ENCODE data around the gene RAB27B. TPM values are rescaled to one million over a fixed set of nuclear protein-coding genes. Genes with fewer than 3 reads are reported as not detected.

Gene RAB27B
- total RNA-seq, 1 donor from 2014 or later = 0.08 TPM

DNA sequence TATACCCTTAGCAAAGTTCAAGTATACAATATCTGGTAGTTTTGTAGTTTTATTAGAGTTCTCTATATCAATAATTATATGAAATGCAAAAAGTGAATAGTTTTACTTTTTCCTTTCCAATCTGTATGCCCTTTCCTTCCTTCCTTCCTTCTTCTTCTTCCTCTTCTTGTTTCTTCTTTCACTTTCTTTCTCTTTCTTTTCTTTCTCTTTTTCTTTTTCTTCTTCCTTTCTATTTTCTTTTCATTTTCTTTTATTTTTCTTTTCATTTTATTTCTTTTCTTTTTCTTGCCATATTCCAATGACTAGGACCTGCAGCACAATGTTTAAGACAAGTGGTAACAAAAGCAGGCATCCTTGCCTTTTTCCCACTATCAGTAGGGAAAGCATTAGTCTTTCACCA lies 71.2 kb downstream of the RAB27B start:
- DNase-seq (ENCODE audit: low spot score) = no peak
- intact Hi-C loops (cut with DNase I) = no loop called here

DNA sequence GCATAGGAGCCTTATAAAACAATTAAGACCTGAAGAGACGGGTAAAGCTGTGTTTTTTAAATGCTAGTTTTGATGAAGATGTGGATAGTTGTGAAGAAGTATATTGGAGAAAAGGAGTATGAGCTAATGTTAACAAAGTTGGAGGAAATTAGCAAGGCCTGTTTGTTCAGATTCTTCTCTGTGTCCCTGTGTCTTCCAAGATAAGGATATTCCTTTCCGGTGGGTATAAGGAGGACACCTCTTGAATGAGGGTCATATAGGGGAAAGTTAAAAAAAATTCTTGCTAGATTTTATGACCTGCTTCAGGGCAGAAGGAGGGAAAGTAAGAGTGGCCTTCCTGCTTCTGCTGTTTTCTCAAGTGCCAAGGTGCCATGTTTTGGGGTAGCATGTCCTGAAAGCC lies 72.0 kb downstream of the RAB27B start:
- DNase-seq (ENCODE audit: low spot score) = no peak

DNA sequence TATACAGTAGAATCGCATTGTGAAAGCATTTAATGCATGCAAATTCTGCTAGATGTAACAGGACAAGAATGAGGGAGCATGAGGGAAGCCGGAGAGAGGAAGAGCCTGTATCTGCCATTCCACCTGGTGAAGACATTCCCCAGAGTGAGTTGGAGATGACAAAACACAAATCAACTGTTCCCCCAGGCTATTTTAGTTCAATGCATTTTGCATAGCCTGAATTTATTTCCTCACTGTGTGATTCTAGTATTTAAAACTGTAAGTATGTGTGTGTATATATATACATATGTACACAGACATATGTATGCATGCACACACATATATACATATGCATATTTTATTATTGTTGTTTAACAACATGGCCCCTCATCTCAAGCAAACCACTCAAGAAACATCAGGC lies 76.3 kb downstream of the RAB27B start:
- no peak for DNase-seq (ENCODE audit: low spot score)
- intact Hi-C loops (cut with DNase I) = no loop called here

More for the DNA sequence above, 72.0 kb downstream of the RAB27B start:
- intact Hi-C loops (cut with DNase I) = no loop called here

DNA sequence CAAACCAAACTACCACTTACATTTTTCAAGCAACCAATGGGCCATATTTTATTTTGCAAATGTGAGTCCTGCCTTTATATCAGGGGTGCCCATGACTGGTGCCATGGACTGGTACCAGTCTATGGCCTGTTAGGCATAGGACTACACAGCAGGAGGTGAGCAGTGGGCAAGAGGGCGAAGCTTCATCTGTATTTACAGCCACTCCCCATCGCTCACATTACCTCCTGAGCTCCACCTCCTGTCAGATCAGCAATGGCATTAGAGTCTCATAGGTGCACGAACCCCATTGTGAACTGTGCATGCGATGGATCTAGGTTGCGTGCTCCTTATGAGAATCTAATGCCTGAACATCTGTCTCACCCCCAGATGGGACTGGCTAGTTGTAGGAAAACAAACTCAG lies 77.4 kb downstream of the RAB27B start:
- intact Hi-C loops (cut with DNase I) = no loop called here
- DNase-seq (ENCODE audit: low spot score) = no peak

DNA sequence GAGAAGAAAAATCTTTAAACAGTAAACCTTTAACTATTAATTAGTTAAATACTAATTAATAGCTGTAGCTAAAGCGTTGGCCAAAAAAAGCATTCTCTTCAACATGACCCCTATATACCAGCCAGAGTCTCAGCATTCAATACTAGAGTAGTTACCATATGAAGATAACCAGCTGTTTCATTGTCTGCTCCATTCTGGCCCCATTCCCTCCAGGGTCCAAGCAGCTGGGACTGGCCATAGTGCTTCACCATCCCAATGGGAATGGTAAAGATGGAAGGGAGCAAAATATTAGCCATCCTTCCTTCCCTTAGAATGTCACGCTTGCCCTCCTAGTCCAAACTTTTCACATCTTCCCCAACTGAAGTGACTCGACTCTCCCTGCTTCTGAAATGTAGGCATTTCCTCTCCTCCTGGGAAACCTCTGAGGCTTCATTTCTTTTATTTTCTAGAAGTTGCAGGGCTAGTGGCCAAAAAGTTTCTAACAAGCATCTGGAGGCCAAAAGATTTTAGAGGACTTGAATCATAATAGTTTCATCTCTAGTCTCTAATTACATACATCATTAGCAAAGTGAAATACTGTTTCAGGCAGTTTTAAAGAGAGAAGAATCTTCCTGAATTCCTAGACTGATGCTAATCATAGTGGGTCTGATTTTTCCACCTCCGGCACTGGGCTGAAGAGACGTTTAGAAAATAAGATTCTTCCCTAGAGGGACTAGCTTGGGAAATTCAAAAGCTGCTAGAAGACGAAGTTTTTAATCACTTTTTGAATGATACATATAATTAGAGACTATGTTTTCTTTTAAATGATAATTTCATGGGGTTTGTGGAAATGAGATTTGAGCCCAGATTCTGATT lies 78.3 kb downstream of the RAB27B start:
- no peak for DNase-seq (ENCODE audit: low spot score)
- intact Hi-C loops (cut with DNase I) = no loop called here

DNA sequence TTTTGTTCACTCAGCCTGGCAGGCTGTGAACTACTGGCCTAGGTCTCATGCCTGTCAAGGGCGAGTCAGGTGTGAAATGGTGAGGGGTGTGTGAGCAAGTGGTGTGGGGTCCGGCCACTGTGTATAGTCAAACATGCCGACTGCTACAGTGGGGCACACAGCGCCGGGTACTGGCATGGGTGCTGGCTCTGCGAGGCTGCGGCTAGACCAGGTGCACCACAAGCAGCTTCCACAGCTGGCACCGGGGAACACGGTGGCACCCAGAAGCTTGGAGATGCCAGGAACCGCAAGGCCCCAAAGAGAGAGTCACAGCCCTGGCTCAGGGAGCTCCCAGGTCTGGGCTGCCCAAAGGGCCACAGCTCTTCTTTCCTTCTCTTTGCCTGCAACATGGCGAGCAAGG lies 81.3 kb downstream of the RAB27B start:
- no peak for DNase-seq (ENCODE audit: low spot score)
- intact Hi-C loops (cut with DNase I) = no loop called here

DNA sequence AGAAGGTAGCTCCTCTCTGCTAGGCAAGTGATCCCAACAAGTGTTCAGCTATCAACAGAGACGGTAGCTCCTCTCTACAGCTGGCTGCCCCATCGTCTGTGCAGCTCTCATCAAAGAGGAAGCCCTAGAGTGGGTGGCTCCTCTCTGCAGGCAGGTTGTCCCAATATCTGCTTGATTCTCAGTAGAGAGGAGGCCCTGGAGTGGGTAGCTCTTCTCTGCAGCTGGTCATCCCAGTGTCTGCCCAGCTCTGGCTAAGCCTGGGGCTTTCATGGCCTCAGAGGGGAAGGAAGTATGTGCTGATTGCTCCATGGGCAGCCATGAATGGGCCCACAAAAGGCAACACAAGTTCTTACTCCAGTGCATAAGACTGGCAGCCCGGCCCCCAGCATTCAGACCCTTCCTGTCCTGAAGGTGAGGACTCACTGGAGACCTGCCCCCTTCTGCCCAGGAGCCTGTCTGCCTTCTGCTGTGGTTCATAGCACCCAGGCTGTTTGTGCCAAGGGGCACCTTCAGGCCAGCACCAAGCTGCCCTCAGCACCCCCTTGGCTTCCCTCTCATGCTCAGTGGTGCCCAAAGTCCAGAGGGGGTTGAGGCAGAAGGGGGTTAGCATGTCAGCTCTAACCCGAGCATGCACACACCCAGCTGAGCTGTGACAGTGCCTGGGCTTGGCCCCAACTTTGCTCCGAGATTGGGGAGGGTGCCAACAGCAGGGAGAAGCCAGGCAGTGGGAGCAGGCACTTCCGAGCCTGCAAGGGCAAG lies 82.1 kb downstream of the RAB27B start:
- intact Hi-C loops (cut with DNase I) = no loop called here
- DNase-seq (ENCODE audit: low spot score) = no peak

DNA sequence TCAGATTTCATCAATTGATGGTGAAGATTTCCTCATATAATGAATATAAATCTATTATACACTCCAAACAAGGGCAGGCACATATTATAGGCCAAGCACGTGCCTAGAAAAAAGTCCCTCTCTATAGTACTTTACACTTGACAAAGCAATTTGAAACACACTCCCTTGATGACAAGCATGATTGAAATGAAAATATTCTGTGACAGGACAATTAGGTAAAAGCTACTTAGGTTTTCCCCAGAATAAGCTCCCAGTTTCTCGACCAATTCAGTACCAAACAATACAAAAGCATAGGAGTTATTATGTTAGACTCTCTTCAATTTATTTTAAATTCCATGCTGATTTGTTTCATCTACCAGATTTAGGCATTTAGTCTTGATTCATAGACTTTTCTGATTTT lies 83.3 kb downstream of the RAB27B start:
- no peak for DNase-seq (ENCODE audit: low spot score)

DNA sequence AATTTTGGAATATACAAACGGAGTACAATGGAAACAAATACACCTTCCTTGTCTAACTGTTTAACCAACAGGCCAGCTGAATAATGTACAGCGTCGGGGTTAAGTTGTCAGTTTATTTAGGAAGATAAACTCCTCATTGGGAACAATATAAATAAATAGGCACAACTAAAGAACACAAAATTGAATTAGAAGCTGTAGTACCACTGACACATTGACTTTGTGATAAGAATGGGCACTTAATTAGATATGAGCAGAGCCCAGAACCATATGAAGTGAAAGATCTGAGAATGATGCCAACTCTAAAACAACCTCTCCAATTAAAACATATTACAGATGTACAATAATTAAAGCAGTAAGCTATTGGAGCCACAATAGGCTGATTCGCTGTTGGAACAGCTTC lies 86.5 kb downstream of the RAB27B start:
- no peak for DNase-seq (ENCODE audit: low spot score)
- intact Hi-C loops (cut with DNase I) = no loop called here

More for the DNA sequence above, 83.3 kb downstream of the RAB27B start:
- intact Hi-C loops (cut with DNase I) = no loop called here

DNA sequence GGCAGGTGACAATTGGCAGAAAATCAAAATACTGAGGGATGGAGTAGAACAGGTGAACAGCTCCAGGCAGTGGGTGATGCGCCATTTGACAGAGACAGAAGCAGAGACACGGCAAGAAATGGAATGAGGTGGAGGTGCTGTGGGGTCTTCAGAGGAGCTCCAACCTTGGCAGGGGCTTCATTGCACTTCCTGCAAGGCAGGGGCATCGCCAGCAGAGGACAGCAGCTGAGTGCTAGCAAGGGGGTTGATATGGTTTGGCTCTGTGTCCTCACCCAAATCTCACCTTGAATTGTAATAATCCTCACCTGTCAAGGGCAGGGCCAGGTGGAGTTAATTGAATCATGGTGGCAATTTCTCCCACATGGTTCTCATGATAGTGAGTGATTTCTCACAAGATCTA lies 88.2 kb downstream of the RAB27B start:
- intact Hi-C loops (cut with DNase I) = no loop called here
- no peak for DNase-seq (ENCODE audit: low spot score)

DNA sequence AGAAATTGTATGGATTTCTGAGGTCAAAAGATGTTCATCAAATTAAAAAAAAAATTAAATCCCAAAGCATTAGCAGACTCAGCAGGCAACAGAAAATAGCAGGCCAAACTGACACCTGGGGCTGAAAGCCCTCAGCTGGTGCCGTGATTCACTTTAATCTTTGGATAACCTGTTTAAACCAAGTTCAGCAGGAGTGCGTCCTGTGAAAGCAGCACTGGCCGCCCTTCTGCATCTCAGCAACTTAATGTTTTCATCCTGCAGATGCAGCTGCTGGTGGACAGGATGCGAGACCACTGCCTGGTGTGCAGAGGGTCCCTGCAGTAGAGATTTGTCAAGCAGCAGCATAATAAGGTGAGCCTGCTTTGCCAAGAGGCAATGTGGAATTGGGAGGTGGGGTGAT lies 89.8 kb downstream of the RAB27B start:
- intact Hi-C loops (cut with DNase I) = no loop called here
- no peak for DNase-seq (ENCODE audit: low spot score)

DNA sequence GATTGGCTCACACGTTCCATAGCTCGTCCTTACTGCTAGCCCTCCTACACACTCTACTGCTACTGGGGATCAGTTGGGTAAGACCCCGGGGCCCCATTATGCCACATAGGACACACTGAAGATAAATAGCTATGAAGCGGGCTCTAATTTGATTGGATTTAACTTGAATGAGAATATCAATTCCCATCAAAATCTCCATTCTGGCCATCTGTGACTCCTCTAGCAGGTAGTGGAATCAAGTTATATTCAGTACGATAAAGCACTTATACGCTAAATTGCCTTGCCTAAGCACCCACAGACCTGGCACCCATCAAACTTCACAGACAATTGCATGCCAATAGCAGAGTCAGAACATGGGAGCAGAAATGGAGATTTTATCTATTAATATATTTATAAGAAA lies 91.1 kb downstream of the RAB27B start:
- DNase-seq (ENCODE audit: low spot score) = no peak
- intact Hi-C loops (cut with DNase I) = no loop called here

DNA sequence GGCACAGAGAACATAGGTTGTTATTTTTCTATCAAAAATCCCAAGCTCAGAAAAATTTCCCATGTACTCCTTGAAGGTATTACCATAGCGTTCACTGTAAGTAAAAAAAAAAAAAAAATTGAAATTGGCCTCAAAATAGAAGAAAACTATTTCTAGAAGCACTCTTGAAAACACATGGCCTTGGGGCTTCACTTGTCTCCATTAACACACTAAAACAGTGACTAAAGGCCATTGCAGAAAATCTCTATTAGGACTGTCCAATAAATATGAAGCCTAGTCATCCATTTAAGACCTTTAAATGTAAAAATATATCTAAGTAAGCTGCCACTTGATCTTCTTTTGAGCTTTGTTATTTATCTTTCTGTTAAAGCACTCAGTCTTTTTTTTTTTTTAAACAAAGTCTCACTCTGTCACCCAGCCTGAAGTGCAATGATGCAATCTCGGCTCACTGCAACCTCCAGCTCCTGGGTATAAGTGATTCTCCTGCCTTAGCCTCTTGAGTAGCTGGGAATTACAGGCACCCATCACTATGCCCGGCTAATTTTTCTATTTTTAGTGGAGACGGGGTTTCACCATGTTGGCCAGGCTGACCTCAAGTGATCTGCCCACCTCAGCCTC lies 95.2 kb downstream of the RAB27B start:
- DNase-seq (ENCODE audit: low spot score) = no peak
- intact Hi-C loops (cut with DNase I) = no loop called here

DNA sequence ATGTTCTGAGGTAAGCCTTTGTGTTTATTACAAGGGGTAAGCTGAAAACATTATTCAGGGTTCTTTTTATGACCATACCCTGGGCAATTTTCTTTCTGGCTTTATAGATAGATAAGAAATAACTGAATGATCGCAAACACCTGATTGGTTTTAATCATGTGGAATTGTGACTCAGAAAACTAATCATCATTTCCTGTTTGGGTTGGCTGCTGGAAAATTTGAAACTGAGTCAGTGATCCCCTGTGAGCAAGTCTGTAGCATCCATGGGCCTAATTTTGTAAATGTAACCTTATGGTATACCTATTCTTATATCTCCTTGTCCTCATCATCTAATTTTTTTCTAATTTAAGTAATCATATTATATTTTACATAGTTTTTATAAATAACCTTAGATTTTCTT lies 96.7 kb downstream of the RAB27B start:
- intact Hi-C loops (cut with DNase I) = no loop called here
- no peak for DNase-seq (ENCODE audit: low spot score)

DNA sequence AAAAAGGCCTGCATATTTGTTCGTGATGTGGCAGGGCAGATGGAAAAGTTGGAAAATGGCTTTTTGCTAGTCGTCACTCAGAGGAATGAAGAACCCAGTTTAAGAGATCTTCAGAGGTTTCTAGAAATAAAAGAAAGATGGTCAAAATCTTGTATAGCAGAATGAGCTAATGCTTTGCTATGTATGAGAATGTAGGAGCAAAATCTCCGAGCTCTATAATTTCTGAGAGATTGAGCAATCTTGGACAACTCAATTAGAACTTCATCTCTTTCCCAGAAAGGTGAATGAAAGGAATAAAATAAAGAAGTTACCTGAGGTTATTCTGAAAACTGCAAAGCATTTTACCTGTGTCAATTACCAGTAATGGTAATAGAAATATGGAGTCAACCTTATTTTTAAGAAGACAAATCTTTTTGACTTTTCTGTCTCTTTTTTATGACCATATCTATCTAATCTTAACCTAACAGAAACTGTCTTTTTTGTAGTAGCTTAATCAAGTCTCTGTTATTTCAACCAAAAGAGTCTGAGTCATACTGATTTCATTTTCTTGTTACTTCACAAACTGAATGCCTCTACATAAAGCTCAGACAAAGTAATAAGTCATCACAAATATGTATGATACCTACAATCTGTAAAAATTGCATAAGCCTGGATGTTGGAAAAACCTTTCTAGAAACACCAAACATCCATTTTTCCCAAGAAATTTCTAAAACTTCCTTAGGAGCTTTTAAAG lies 98.5 kb downstream of the RAB27B start:
- DNase-seq (ENCODE audit: low spot score) = no peak
- intact Hi-C loops (cut with DNase I) = no loop called here

DNA sequence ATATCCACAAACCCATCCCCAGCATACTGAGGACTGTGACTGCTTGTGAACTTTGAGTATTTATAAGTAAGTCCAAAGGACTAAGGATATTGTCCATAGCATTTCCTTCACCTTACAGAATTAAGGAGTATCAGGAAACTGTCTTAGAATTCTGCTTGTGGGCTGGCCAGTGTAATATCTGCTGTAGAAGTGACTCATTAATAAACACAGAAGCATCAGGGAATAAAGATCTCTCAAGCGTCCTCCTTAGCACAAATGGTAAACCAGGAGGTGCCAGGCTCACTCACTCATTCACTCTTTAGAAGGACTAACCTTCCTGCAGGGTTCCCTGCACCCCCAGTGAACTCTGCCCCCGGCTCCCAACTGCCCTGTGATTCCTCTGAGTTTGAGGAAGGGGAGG lies 100.0 kb downstream of the RAB27B start:
- intact Hi-C loops (cut with DNase I) = no loop called here
- no peak for DNase-seq (ENCODE audit: low spot score)

DNA sequence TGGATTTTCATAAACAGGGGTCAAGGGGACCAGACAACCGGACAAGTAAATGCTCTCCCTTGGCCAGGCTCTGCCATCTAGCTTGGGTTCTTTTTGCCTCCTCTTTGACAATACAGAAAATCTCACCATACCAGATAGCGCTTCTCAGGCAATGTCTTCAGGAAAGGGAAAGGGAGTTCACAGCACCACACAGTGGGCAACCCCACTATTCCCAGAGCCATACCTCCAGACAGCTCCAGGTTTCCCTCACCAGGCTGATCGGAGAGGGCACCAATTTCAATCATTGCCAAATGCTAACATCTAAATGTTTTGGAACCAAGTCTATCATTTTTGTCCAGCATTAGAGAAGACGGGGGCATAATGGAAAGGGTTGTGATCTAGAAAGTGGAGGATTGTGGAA lies 102.9 kb downstream of the RAB27B start:
- no peak for DNase-seq (ENCODE audit: low spot score)
- intact Hi-C loops (cut with DNase I) = no loop called here

DNA sequence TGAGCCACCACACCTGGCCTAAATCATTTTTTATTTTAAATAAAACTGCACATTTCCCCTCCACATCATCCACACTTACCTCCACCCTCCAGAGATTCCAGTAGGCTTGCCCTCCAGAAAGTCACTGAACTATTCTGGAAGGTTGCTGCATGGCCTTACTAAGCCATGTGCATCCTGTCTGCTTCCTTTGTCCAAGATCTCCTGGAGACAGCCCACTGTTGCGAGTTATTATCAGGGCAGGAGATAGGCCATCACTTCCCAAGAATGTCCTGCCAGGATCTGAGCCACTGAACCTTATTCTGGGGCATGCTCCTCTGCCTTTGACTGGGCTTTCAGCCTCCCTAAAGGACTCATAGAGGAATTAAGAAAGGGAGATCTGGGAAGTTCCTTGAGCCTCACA lies 104.2 kb downstream of the RAB27B start:
- DNase-seq (ENCODE audit: low spot score) = no peak
- intact Hi-C loops (cut with DNase I) = no loop called here

DNA sequence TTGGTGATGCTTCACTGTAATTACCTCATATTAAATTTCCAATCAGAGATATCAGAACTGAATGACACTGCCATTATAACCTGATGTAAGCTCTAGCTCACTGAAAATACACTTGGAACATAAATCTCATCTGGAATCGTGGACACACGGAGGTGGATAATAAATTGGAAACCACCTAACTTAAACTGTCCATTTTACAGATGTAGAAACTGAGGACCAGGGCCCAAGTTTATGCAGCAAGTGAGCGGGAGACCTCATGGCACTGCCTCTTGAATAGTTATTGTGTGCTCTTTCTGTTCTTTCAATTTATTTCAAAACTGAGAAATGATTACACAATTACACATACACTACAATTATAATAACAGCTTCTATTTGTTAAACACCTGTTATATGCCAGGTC lies 110.2 kb downstream of the RAB27B start:
- intact Hi-C loops (cut with DNase I) = no loop called here
- DNase-seq (ENCODE audit: low spot score) = no peak

DNA sequence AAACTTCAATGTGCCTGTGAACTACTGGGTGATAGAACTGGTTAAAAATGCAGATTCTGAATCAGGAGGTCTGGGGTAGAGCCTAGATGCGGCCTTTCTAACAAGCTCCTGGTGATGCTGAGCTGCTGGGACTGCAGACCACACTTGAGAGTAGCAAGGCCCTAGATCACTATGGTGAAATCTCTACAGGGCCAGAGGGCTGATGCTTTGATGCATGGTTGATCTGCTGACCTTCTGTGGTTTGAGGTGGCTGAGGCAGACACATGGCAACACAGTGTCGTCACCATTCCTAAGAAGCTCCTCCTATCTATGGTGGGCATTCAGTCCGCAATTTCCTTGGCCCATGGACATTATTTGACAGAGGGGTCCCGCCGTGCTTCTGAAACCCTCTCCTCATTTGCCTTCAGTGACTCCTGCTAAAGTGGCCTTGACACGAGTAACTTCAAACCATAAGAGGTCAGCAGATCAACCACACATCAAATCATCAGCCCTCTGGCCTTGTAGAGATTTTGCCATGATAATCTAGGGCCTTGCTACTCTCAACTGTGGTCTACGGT lies 111.2 kb downstream of the RAB27B start:
- intact Hi-C loops (cut with DNase I) = no loop called here
- no peak for DNase-seq (ENCODE audit: low spot score)

Measured in cardiac septum (tissue), 1 donor.